WTC11 (cell line): ENCODE results near the gene C15orf61. TPM values are rescaled to one million over a fixed set of nuclear protein-coding genes. Genes with fewer than 3 reads are reported as not detected.

Experiments
- ATAC-seq: fragments of 200-7000 bp; cut with Tn5 transposase; 2 replicates; pipeline ENCODE4 v1.10.0; 2021; ENCODE audit warnings: mild to moderate bottlenecking, moderate library complexity
- CTCF ChIA-PET: fragments of 300-600 bp; sonication (Branson Sonifier 250); formaldehyde crosslinking; loops from one replicate; lab custom pipeline; 2021; ENCODE audit warnings: antibody characterized with exemption; lab: Charles Lee
- POLR2A ChIA-PET: fragments of 350-600 bp; sonication (Branson Sonifier 250); formaldehyde crosslinking; loops from one replicate; lab custom pipeline; 2021; ENCODE audit warnings: antibody characterized with exemption; lab: Charles Lee
- DNase-seq: peaks from one replicate; pipeline ENCODE4 v3.0.0; 2021; ENCODE audit warnings: low spot score
- H3K27ac Mint-ChIP-seq: 2 replicates; pipeline ENCODE4 v1.8.0; 2021; ENCODE audit warnings: mixed read lengths
- H3K27me3 Mint-ChIP-seq: 2 replicates; pipeline ENCODE4 v1.8.0; 2021; ENCODE audit warnings: low read depth, mild to moderate bottlenecking, moderate library complexity, mixed read lengths
- H3K36me3 Mint-ChIP-seq: 2 replicates; pipeline ENCODE4 v1.8.0; 2021; ENCODE audit warnings: mixed read lengths
- H3K4me1 Mint-ChIP-seq: 2 replicates; pipeline ENCODE4 v1.8.0; 2022; ENCODE audit warnings: mixed read lengths
- H3K4me3 Mint-ChIP-seq: 2 replicates; pipeline ENCODE4 v1.8.0; 2021; ENCODE audit warnings: mild to moderate bottlenecking, moderate library complexity, mixed read lengths
- H3K9me3 Mint-ChIP-seq: 2 replicates; pipeline ENCODE4 v1.8.0; 2021; ENCODE audit warnings: mixed read lengths
- ARID4B ChIP-seq: sonication (generic); formaldehyde crosslinking; IDR thresholded peaks from 2 replicates; pipeline ENCODE4 v1.8.0; 2023; ENCODE audit warnings: missing genetic modification reagents, mild to moderate bottlenecking, borderline replicate concordance
- HMGA2 ChIP-seq: fragments of 250-450 bp; sonication (Bioruptor Pico); IDR thresholded peaks from 2 replicates; pipeline ENCODE4 v1.4.0; 2021; ENCODE audit warnings: mild to moderate bottlenecking, moderate library complexity
- NR2C2 ChIP-seq: sonication (generic); formaldehyde crosslinking; IDR thresholded peaks from 2 replicates; pipeline ENCODE4 v1.8.0; 2022; ENCODE audit warnings: mild to moderate bottlenecking, missing genetic modification reagents
- TEAD1 ChIP-seq: sonication (generic); formaldehyde crosslinking; IDR thresholded peaks from 2 replicates; pipeline ENCODE4 v1.8.0; 2022; ENCODE audit warnings: mild to moderate bottlenecking, missing genetic modification reagents
- TP53 ChIP-seq: sonication (generic); formaldehyde crosslinking; IDR thresholded peaks from 2 replicates; pipeline ENCODE4 v1.8.1; 2023; ENCODE audit warnings: mild to moderate bottlenecking, missing genetic modification reagents
- USF1 ChIP-seq: sonication (generic); formaldehyde crosslinking; IDR thresholded peaks from 2 replicates; pipeline ENCODE4 v1.8.0; 2022; ENCODE audit warnings: mild to moderate bottlenecking, missing genetic modification reagents
- total RNA-seq: library from RNA; stranded (reverse); gene quantifications from 3 replicates; pipeline ENCODE4 v1.2.3, GENCODE V29; 2021
- TF ChIP-seq, protein P1 (sequence below): fragments of 250-450 bp; sonication (Bioruptor Pico); IDR thresholded peaks from 2 replicates; pipeline ENCODE4 v2.1.2; 2022; ENCODE audit warnings: mild to moderate bottlenecking, moderate library complexity
- TF ChIP-seq, protein P2 (sequence below): sonication (generic); formaldehyde crosslinking; IDR thresholded peaks from 2 replicates; pipeline ENCODE4 v1.8.1; 2022; ENCODE audit warnings: mild to moderate bottlenecking, moderate library complexity, missing genetic modification reagents
- TF ChIP-seq, protein P3 (sequence below): fragments of 250-450 bp; sonication (Bioruptor Pico); IDR thresholded peaks from 2 replicates; pipeline ENCODE4 v1.9.0; 2021; ENCODE audit warnings: mild to moderate bottlenecking, borderline replicate concordance
- TF ChIP-seq, protein P4 (sequence below): sonication (generic); formaldehyde crosslinking; IDR thresholded peaks from 2 replicates; pipeline ENCODE4 v1.8.0; 2022; ENCODE audit warnings: mild to moderate bottlenecking, missing genetic modification reagents
- TF ChIP-seq, protein P5 (sequence below): fragments of 250-450 bp; sonication (Bioruptor Pico); IDR thresholded peaks from 2 replicates; pipeline ENCODE4 v1.9.0; 2021; ENCODE audit warnings: mild to moderate bottlenecking
- TF ChIP-seq, protein P6 (sequence below): sonication (generic); formaldehyde crosslinking; IDR thresholded peaks from 2 replicates; pipeline ENCODE4 v1.8.1; 2023; ENCODE audit warnings: mild to moderate bottlenecking, missing genetic modification reagents, borderline replicate concordance

C15orf61 gene
- total RNA-seq, 1 experiment from 2014 or later: 3.3 TPM

- TF ChIP-seq, protein P1, sequence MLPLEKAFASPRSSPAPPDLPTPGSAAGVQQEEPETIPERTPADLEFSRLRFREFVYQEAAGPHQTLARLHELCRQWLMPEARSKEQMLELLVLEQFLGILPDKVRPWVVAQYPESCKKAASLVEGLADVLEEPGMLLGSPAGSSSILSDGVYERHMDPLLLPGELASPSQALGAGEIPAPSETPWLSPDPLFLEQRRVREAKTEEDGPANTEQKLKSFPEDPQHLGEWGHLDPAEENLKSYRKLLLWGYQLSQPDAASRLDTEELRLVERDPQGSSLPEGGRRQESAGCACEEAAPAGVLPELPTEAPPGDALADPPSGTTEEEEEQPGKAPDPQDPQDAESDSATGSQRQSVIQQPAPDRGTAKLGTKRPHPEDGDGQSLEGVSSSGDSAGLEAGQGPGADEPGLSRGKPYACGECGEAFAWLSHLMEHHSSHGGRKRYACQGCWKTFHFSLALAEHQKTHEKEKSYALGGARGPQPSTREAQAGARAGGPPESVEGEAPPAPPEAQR (CRISPR knock-in tag): no peak
Observed at GRCh38 chr15:67509918-67510317, 11.0 kb upstream of the C15orf61 start (continued).

DNA sequence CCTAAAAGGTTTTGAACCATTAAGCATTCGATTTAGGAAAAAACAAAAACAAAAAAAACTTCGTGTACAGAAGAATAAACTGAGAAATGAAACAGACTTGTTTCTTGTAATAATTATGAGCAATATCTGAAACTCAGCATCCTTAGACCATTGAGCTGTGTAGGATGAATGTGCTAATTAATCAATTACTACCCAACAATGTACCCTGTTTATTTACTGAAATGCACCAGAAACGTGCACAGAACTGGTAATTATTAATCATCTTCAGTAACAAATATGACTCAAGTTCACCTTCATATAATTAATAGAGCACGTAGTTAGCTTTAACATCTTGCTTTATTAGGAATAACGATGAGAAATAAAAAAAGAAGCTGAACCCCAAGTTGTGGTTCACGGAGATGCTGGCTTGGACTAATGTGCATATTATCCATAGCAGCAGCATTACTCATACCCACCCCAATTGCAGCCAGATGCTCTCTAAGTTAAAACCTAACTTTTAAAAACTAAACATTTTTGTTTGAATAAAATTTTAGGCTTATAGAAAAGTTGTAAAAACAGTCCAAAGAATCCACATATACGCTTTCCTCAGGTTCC is 10.2 kb upstream of the C15orf61 start:
- no peak overlapping the region for H3K27ac Mint-ChIP-seq
- no peak for DNase-seq
- 0 out of 2 replicates have a peak, but pooled peaks cover 3% of the 10 kb centered on the region for H3K4me1 Mint-ChIP-seq
- ATAC-seq: no peak
- TF ChIP-seq HMGA2 (CRISPR knock-in tag) (no peak), TEAD1 (CRISPR knock-in tag) (no peak), ARID4B (CRISPR knock-in tag) (no peak)
- TF ChIP-seq, protein P2, sequence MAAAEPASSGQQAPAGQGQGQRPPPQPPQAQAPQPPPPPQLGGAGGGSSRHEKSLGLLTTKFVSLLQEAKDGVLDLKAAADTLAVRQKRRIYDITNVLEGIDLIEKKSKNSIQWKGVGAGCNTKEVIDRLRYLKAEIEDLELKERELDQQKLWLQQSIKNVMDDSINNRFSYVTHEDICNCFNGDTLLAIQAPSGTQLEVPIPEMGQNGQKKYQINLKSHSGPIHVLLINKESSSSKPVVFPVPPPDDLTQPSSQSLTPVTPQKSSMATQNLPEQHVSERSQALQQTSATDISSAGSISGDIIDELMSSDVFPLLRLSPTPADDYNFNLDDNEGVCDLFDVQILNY (CRISPR knock-in tag): no peak
- TF ChIP-seq, protein P3, sequence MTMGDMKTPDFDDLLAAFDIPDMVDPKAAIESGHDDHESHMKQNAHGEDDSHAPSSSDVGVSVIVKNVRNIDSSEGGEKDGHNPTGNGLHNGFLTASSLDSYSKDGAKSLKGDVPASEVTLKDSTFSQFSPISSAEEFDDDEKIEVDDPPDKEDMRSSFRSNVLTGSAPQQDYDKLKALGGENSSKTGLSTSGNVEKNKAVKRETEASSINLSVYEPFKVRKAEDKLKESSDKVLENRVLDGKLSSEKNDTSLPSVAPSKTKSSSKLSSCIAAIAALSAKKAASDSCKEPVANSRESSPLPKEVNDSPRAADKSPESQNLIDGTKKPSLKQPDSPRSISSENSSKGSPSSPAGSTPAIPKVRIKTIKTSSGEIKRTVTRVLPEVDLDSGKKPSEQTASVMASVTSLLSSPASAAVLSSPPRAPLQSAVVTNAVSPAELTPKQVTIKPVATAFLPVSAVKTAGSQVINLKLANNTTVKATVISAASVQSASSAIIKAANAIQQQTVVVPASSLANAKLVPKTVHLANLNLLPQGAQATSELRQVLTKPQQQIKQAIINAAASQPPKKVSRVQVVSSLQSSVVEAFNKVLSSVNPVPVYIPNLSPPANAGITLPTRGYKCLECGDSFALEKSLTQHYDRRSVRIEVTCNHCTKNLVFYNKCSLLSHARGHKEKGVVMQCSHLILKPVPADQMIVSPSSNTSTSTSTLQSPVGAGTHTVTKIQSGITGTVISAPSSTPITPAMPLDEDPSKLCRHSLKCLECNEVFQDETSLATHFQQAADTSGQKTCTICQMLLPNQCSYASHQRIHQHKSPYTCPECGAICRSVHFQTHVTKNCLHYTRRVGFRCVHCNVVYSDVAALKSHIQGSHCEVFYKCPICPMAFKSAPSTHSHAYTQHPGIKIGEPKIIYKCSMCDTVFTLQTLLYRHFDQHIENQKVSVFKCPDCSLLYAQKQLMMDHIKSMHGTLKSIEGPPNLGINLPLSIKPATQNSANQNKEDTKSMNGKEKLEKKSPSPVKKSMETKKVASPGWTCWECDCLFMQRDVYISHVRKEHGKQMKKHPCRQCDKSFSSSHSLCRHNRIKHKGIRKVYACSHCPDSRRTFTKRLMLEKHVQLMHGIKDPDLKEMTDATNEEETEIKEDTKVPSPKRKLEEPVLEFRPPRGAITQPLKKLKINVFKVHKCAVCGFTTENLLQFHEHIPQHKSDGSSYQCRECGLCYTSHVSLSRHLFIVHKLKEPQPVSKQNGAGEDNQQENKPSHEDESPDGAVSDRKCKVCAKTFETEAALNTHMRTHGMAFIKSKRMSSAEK (CRISPR knock-in tag): no peak
- TF ChIP-seq, protein P4, sequence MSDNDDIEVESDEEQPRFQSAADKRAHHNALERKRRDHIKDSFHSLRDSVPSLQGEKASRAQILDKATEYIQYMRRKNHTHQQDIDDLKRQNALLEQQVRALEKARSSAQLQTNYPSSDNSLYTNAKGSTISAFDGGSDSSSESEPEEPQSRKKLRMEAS: no peak
- H3K9me3 Mint-ChIP-seq: no peaks in the 10 kb centered on the region
- no peak overlapping the region for H3K4me3 Mint-ChIP-seq
- POLR2A ChIA-PET: no interaction called here
- H3K36me3 Mint-ChIP-seq: no peaks in the 10 kb centered on the region
- H3K27me3 Mint-ChIP-seq: no peaks in the 10 kb centered on the region
- CTCF ChIA-PET: interaction anchor here (0.6 to 0.9 kb wide), 2 partner anchors 10 to 245 kb away, joined by 3 to 5 read pairs; no protein-coding TSS in a partner anchor

- Mint-ChIP-seq H3K9me3 (no peaks in the 10 kb centered on the region), H3K27ac (no peak overlapping the region), H3K27me3 (no peaks in the 10 kb centered on the region), H3K4me1 (0 out of 2 replicates have a peak, but pooled peaks cover 3% of the 10 kb centered on the region), H3K4me3 (no peak overlapping the region), H3K36me3 (no peaks in the 10 kb centered on the region)
- no peak for DNase-seq
- POLR2A ChIA-PET: interaction anchor here (0.7 kb wide), 1 partner anchor 101 kb away, joined by 4 read pairs; no protein-coding TSS in a partner anchor
- ATAC-seq: no peak
- CTCF ChIA-PET: interaction anchor here (0.6 to 0.9 kb wide), 2 partner anchors 11 to 244 kb away, joined by 3 to 5 read pairs; no protein-coding TSS in a partner anchor
- TF ChIP-seq USF1 (CRISPR knock-in tag) (no peak), TP53 (no peak), NR2C2 (no peak)
- TF ChIP-seq, protein P5, sequence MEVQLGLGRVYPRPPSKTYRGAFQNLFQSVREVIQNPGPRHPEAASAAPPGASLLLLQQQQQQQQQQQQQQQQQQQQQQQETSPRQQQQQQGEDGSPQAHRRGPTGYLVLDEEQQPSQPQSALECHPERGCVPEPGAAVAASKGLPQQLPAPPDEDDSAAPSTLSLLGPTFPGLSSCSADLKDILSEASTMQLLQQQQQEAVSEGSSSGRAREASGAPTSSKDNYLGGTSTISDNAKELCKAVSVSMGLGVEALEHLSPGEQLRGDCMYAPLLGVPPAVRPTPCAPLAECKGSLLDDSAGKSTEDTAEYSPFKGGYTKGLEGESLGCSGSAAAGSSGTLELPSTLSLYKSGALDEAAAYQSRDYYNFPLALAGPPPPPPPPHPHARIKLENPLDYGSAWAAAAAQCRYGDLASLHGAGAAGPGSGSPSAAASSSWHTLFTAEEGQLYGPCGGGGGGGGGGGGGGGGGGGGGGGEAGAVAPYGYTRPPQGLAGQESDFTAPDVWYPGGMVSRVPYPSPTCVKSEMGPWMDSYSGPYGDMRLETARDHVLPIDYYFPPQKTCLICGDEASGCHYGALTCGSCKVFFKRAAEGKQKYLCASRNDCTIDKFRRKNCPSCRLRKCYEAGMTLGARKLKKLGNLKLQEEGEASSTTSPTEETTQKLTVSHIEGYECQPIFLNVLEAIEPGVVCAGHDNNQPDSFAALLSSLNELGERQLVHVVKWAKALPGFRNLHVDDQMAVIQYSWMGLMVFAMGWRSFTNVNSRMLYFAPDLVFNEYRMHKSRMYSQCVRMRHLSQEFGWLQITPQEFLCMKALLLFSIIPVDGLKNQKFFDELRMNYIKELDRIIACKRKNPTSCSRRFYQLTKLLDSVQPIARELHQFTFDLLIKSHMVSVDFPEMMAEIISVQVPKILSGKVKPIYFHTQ (CRISPR knock-in tag): no peak
- TF ChIP-seq, protein P6, sequence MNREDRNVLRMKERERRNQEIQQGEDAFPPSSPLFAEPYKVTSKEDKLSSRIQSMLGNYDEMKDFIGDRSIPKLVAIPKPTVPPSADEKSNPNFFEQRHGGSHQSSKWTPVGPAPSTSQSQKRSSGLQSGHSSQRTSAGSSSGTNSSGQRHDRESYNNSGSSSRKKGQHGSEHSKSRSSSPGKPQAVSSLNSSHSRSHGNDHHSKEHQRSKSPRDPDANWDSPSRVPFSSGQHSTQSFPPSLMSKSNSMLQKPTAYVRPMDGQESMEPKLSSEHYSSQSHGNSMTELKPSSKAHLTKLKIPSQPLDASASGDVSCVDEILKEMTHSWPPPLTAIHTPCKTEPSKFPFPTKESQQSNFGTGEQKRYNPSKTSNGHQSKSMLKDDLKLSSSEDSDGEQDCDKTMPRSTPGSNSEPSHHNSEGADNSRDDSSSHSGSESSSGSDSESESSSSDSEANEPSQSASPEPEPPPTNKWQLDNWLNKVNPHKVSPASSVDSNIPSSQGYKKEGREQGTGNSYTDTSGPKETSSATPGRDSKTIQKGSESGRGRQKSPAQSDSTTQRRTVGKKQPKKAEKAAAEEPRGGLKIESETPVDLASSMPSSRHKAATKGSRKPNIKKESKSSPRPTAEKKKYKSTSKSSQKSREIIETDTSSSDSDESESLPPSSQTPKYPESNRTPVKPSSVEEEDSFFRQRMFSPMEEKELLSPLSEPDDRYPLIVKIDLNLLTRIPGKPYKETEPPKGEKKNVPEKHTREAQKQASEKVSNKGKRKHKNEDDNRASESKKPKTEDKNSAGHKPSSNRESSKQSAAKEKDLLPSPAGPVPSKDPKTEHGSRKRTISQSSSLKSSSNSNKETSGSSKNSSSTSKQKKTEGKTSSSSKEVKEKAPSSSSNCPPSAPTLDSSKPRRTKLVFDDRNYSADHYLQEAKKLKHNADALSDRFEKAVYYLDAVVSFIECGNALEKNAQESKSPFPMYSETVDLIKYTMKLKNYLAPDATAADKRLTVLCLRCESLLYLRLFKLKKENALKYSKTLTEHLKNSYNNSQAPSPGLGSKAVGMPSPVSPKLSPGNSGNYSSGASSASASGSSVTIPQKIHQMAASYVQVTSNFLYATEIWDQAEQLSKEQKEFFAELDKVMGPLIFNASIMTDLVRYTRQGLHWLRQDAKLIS (CRISPR knock-in tag): no peak
Observed at GRCh38 chr15:67511606-67512005, 9.3 kb upstream of the C15orf61 start.
